ENCODE data around the gene CFTR.

The CFTR gene

GRCh38 chr7:117674617-117675016, 194.8 kb downstream of the CFTR start:
- H3K9ac ChIP-seq (ENCODE audit: low read length in 5 of 5) = no peak overlapping the region

GRCh38 chr7:117675497-117676435, 195.9 kb downstream of the CFTR start:
- Histone ChIP-seq H3K27me3 (ENCODE audit: control insufficient read depth in 5 of 5, insufficient read depth in 4 of 5, low read length in 5 of 5) (no peaks in the 10 kb centered on the region), H3K4me3 (ENCODE audit: low read depth in 1 of 5, low read length in 5 of 5) (no peak overlapping the region), H3K36me3 (ENCODE audit: control insufficient read depth in 5 of 5, insufficient read depth in 5 of 5, low read length in 5 of 5) (no peaks in the 10 kb centered on the region), H3K4me1 (ENCODE audit: control insufficient read depth in 5 of 5, insufficient read depth in 5 of 5, low read length in 5 of 5) (peaks cover 0 to 23% (median 4%) of the 10 kb centered on the region in 5 donors), H3K27ac (ENCODE audit: low read depth, low read length) (no peak overlapping the region), H3K9me3 (ENCODE audit: control insufficient read depth in 5 of 5, low read length in 5 of 5) (no peaks in the 10 kb centered on the region), H3K9ac (ENCODE audit: low read length in 5 of 5) (no peak overlapping the region)

More at GRCh38 chr7:117674617-117675016, 194.8 kb downstream of the CFTR start:
- H3K27me3 ChIP-seq (ENCODE audit: control insufficient read depth in 5 of 5, insufficient read depth in 4 of 5, low read length in 5 of 5) = no peaks in the 10 kb centered on the region
- no peaks in the 10 kb centered on the region for H3K36me3 ChIP-seq (ENCODE audit: control insufficient read depth in 5 of 5, insufficient read depth in 5 of 5, low read length in 5 of 5)
- no peaks in the 10 kb centered on the region for H3K9me3 ChIP-seq (ENCODE audit: control insufficient read depth in 5 of 5, low read length in 5 of 5)
- no peak overlapping the region for H3K4me3 ChIP-seq (ENCODE audit: low read depth in 1 of 5, low read length in 5 of 5)
- peaks cover 0 to 34% (median 13%) of the 10 kb centered on the region in 5 donors for H3K4me1 ChIP-seq (ENCODE audit: control insufficient read depth in 5 of 5, insufficient read depth in 5 of 5, low read length in 5 of 5)
- H3K27ac ChIP-seq (ENCODE audit: low read depth, low read length) = no peak overlapping the region

GRCh38 chr7:117679120-117679519, 199.3 kb downstream of the CFTR start:
- Histone ChIP-seq H3K36me3 (ENCODE audit: control insufficient read depth in 5 of 5, insufficient read depth in 5 of 5, low read length in 5 of 5) (no peaks in the 10 kb centered on the region), H3K27ac (ENCODE audit: low read depth, low read length) (no peak overlapping the region), H3K9me3 (ENCODE audit: control insufficient read depth in 5 of 5, low read length in 5 of 5) (no peaks in the 10 kb centered on the region)

DNA sequence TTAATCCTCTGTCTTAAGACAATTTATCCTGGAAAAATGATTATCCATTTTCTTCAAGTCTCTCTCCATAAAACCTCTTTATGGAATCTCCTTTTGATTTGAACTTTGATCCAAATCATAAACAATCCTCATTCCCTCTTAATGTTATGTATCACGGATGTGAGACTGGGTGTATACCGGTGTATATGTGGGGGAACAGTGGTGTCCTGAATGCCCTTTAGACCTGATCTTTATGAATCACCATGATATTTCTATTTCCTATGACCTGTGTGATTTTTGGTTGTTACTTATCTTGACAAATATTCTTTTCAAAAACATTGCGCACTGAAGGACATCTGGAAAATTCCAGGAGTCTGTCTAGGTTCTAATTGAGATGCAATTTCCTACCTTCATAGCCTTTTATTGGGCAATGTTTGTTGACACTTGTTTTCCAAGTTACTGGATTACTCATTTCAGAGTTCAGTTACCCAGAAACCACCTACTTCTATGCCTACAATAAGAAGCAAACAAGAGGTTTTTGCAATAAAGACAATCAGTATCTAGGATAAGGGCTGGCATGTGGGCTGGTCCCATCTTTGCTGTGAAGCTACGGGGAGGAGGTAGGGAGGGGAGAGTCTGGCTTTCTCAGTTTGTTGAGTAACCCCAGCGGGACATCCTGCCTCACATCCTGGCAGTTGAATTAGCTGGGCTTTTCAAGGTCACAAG, 203.0 kb downstream of the CFTR start:
- Histone ChIP-seq H3K36me3 (ENCODE audit: control insufficient read depth in 5 of 5, insufficient read depth in 5 of 5, low read length in 5 of 5) (no peaks in the 10 kb centered on the region), H3K9ac (ENCODE audit: low read length in 5 of 5) (no peak overlapping the region), H3K27me3 (ENCODE audit: control insufficient read depth in 5 of 5, insufficient read depth in 4 of 5, low read length in 5 of 5) (no peaks in the 10 kb centered on the region), H3K27ac (ENCODE audit: low read depth, low read length) (no peak overlapping the region), H3K4me3 (ENCODE audit: low read depth in 1 of 5, low read length in 5 of 5) (no peak overlapping the region), H3K4me1 (ENCODE audit: control insufficient read depth in 5 of 5, insufficient read depth in 5 of 5, low read length in 5 of 5) (peaks cover 0 to 4% (median 0%) of the 10 kb centered on the region in 5 donors), H3K9me3 (ENCODE audit: control insufficient read depth in 5 of 5, low read length in 5 of 5) (no peaks in the 10 kb centered on the region)

More at GRCh38 chr7:117679120-117679519, 199.3 kb downstream of the CFTR start:
- H3K27me3 ChIP-seq (ENCODE audit: control insufficient read depth in 5 of 5, insufficient read depth in 4 of 5, low read length in 5 of 5) = no peaks in the 10 kb centered on the region
- peaks cover 0 to 16% (median 0%) of the 10 kb centered on the region in 5 donors for H3K4me1 ChIP-seq (ENCODE audit: control insufficient read depth in 5 of 5, insufficient read depth in 5 of 5, low read length in 5 of 5)
- H3K9ac ChIP-seq (ENCODE audit: low read length in 5 of 5) = no peak overlapping the region
- H3K4me3 ChIP-seq (ENCODE audit: low read depth in 1 of 5, low read length in 5 of 5) = no peak overlapping the region

GRCh38 chr7:117683430-117684175, 203.8 kb downstream of the CFTR start:
- Histone ChIP-seq H3K27ac (ENCODE audit: low read depth, low read length) (no peak overlapping the region), H3K9ac (ENCODE audit: low read length in 5 of 5) (no peak overlapping the region), H3K4me3 (ENCODE audit: low read depth in 1 of 5, low read length in 5 of 5) (no peak overlapping the region), H3K27me3 (ENCODE audit: control insufficient read depth in 5 of 5, insufficient read depth in 4 of 5, low read length in 5 of 5) (no peaks in the 10 kb centered on the region), H3K9me3 (ENCODE audit: control insufficient read depth in 5 of 5, low read length in 5 of 5) (no peaks in the 10 kb centered on the region), H3K4me1 (ENCODE audit: control insufficient read depth in 5 of 5, insufficient read depth in 5 of 5, low read length in 5 of 5) (peaks cover 0 to 4% (median 0%) of the 10 kb centered on the region in 5 donors), H3K36me3 (ENCODE audit: control insufficient read depth in 5 of 5, insufficient read depth in 5 of 5, low read length in 5 of 5) (no peaks in the 10 kb centered on the region)

DNA sequence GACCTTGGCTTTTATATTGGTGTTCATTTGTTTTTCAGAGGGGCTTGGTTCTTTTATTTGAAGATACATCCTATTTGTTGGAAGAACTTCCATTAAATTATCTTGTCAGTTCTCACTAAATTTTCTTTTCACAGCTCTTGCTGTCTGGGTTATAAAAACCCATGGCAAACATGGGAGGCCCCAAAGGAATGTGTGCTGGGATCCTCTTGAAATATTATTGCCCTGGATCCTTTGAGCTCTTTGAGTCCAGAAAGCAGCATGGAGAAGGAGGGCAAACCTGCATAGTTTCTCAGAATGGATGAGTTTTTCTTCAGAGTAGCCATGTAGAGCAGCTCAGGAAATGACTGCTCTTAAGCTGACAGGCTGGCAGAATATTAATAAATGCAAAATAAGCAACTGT, 206.0 kb downstream of the CFTR start:
- no peaks in the 10 kb centered on the region for H3K36me3 ChIP-seq (ENCODE audit: control insufficient read depth in 5 of 5, insufficient read depth in 5 of 5, low read length in 5 of 5)
- no peak overlapping the region for H3K27ac ChIP-seq (ENCODE audit: low read depth, low read length)

GRCh38 chr7:117686311-117686935, 206.6 kb downstream of the CFTR start:
- H3K9ac ChIP-seq (ENCODE audit: low read length in 5 of 5) = no peak overlapping the region
- peaks cover 0 to 4% (median 0%) of the 10 kb centered on the region in 5 donors for H3K4me1 ChIP-seq (ENCODE audit: control insufficient read depth in 5 of 5, insufficient read depth in 5 of 5, low read length in 5 of 5)
- no peaks in the 10 kb centered on the region for H3K36me3 ChIP-seq (ENCODE audit: control insufficient read depth in 5 of 5, insufficient read depth in 5 of 5, low read length in 5 of 5)
- H3K27ac ChIP-seq (ENCODE audit: low read depth, low read length) = no peak overlapping the region
- no peaks in the 10 kb centered on the region for H3K9me3 ChIP-seq (ENCODE audit: control insufficient read depth in 5 of 5, low read length in 5 of 5)
- no peak overlapping the region for H3K4me3 ChIP-seq (ENCODE audit: low read depth in 1 of 5, low read length in 5 of 5)
- H3K27me3 ChIP-seq (ENCODE audit: control insufficient read depth in 5 of 5, insufficient read depth in 4 of 5, low read length in 5 of 5) = no peaks in the 10 kb centered on the region

More for the DNA sequence above, 206.0 kb downstream of the CFTR start:
- no peaks in the 10 kb centered on the region for H3K9me3 ChIP-seq (ENCODE audit: control insufficient read depth in 5 of 5, low read length in 5 of 5)
- no peak overlapping the region for H3K4me3 ChIP-seq (ENCODE audit: low read depth in 1 of 5, low read length in 5 of 5)
- no peaks in the 10 kb centered on the region for H3K27me3 ChIP-seq (ENCODE audit: control insufficient read depth in 5 of 5, insufficient read depth in 4 of 5, low read length in 5 of 5)
- H3K4me1 ChIP-seq (ENCODE audit: control insufficient read depth in 5 of 5, insufficient read depth in 5 of 5, low read length in 5 of 5) = peaks cover 0 to 4% (median 0%) of the 10 kb centered on the region in 5 donors
- no peak overlapping the region for H3K9ac ChIP-seq (ENCODE audit: low read length in 5 of 5)

DNA sequence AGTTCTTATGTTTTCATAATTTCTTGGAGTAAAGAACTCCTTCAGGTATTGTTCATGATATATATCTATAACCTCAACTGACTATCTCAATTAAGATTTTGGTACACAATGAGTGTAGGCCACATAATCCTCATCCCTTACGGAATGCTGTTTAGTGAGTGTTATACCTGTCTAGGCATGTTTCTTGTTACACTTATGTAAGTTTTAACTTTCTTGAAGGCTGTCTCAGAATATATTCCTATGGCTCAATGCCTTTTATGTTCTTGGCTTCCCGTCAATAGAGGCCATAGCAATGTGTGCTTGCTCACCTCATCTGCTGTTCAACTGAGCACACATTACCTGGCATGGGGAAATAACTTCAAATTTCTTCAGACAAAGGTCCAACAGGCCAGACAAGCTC, 208.3 kb downstream of the CFTR start:
- Histone ChIP-seq H3K27ac (ENCODE audit: low read depth, low read length) (no peak overlapping the region), H3K36me3 (ENCODE audit: control insufficient read depth in 5 of 5, insufficient read depth in 5 of 5, low read length in 5 of 5) (no peaks in the 10 kb centered on the region), H3K4me1 (ENCODE audit: control insufficient read depth in 5 of 5, insufficient read depth in 5 of 5, low read length in 5 of 5) (peaks cover 0 to 8% (median 0%) of the 10 kb centered on the region in 5 donors), H3K4me3 (ENCODE audit: low read depth in 1 of 5, low read length in 5 of 5) (no peak overlapping the region), H3K9ac (ENCODE audit: low read length in 5 of 5) (no peak overlapping the region), H3K9me3 (ENCODE audit: control insufficient read depth in 5 of 5, low read length in 5 of 5) (no peaks in the 10 kb centered on the region), H3K27me3 (ENCODE audit: control insufficient read depth in 5 of 5, insufficient read depth in 4 of 5, low read length in 5 of 5) (no peaks in the 10 kb centered on the region)

DNA sequence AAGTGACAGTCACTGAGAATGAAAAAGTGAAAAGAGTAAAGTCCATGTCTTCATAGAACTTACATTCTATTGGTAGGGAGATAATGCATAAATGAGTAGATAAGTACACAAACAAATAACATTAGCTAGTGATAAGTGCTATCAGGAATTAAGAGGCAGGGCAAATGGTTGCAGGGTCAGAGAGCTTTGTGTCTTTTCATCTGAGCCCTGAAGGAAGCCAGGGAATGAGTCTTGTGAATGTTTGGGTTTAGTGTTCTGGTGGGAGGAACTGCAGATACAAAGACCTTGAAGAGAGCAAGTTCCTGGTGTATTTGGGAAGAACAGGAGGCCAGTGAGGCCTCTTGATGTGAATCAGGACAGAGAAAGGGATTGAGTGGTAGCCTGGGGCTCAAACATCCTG, 209.6 kb downstream of the CFTR start:
- no peaks in the 10 kb centered on the region for H3K9me3 ChIP-seq (ENCODE audit: control insufficient read depth in 5 of 5, low read length in 5 of 5)
- no peak overlapping the region for H3K4me3 ChIP-seq (ENCODE audit: low read depth in 1 of 5, low read length in 5 of 5)
- no peak overlapping the region for H3K27ac ChIP-seq (ENCODE audit: low read depth, low read length)
- H3K36me3 ChIP-seq (ENCODE audit: control insufficient read depth in 5 of 5, insufficient read depth in 5 of 5, low read length in 5 of 5) = no peaks in the 10 kb centered on the region
- H3K9ac ChIP-seq (ENCODE audit: low read length in 5 of 5) = no peak overlapping the region
- H3K27me3 ChIP-seq (ENCODE audit: control insufficient read depth in 5 of 5, insufficient read depth in 4 of 5, low read length in 5 of 5) = no peaks in the 10 kb centered on the region
- peaks cover 0 to 8% (median 0%) of the 10 kb centered on the region in 5 donors for H3K4me1 ChIP-seq (ENCODE audit: control insufficient read depth in 5 of 5, insufficient read depth in 5 of 5, low read length in 5 of 5)

Data from subcutaneous abdominal adipose tissue (tissue), 5 donors.